K562 (cell line): ENCODE results near the gene AQP1.

Source experiments
- CBX8 ChIP-seq: fragments of 200-600 bp; sonication (generic); IDR thresholded peaks from 2 replicates; pipeline ENCODE4 v1.6.1; 2012; ENCODE audit warnings: borderline replicate concordance, mixed run types, low read depth, mild to moderate bottlenecking, moderate library complexity, mixed read lengths, low read length, control low read depth, inconsistent platforms; ENCODE audit not compliant: poor library complexity, severe bottlenecking; ENCODE audit errors: extremely low read depth
- DMBX1 ChIP-seq: fragments of 250-450 bp; sonication (Bioruptor Pico); IDR thresholded peaks from 2 replicates; pipeline ENCODE4 v1.8.0; 2022; ENCODE audit warnings: inconsistent platforms, mild to moderate bottlenecking, moderate library complexity, borderline replicate concordance
- FOS ChIP-seq: IDR thresholded peaks from 3 replicates; pipeline ENCODE4 v1.6.1; 2011; ENCODE audit not compliant: insufficient read length; ENCODE audit errors: extremely low read depth
- HNRNPL ChIP-seq: fragments of 200-400 bp; formaldehyde crosslinking; IDR thresholded peaks from 2 replicates; pipeline ENCODE4 v1.6.1; 2017; ENCODE audit warnings: low read depth, mild to moderate bottlenecking, low read length
- NFYB ChIP-seq: IDR thresholded peaks from 2 replicates; pipeline ENCODE4 v1.6.1; 2011; ENCODE audit warnings: mild to moderate bottlenecking, moderate library complexity; ENCODE audit not compliant: insufficient read length; ENCODE audit errors: extremely low read depth
- PHF8 ChIP-seq: fragments of 200-600 bp; sonication (generic); IDR thresholded peaks from 2 replicates; pipeline ENCODE4 v1.6.1; 2012; ENCODE audit warnings: mixed run types, mild to moderate bottlenecking, inconsistent platforms, low read length, moderate library complexity, borderline replicate concordance
- POLR2AphosphoS5 ChIP-seq: IDR thresholded peaks from 2 replicates; pipeline ENCODE4 v1.6.1; 2011; ENCODE audit warnings: mild to moderate bottlenecking, low read depth, low read length, moderate library complexity; ENCODE audit not compliant: control insufficient read depth, insufficient read depth
- TCF7L2 ChIP-seq: fragments of 150-350 bp; IDR thresholded peaks from 2 replicates; pipeline ENCODE4 v1.6.1; 2016; ENCODE audit warnings: low read depth, mild to moderate bottlenecking, low read length, moderate library complexity
- U2AF2 ChIP-seq: fragments of 200-400 bp; formaldehyde crosslinking; optimal IDR thresholded peaks from 2 replicates; pipeline ENCODE3; 2017; ENCODE audit warnings: low read depth, mild to moderate bottlenecking, low read length
- ZFP36 ChIP-seq: fragments of 150-350 bp; IDR thresholded peaks from 2 replicates; pipeline ENCODE4 v1.6.1; 2018; ENCODE audit warnings: low read length, low read depth; ENCODE audit not compliant: partially characterized antibody
- TF ChIP-seq, protein P1 (sequence below), 3 experiments: IDR thresholded peaks in 2 of 3; conservative IDR thresholded peaks in 1 of 3; 2 replicates each; pipeline ENCODE4 v1.5.1; 2011 to 2012; ENCODE audit warnings: low read length in 3 of 3, mild to moderate bottlenecking in 3 of 3, control low read depth in 2 of 3, improper control_type of control experiment in 1 of 3, inconsistent platforms in 1 of 3, low read depth in 1 of 3, mixed read lengths in 1 of 3, moderate library complexity in 1 of 3; ENCODE audit not compliant: insufficient read depth in 2 of 3
- TF ChIP-seq, protein P2 (sequence below): sonication (generic); formaldehyde crosslinking; IDR thresholded peaks from 2 replicates; pipeline ENCODE4 v1.8.0; 2022; ENCODE audit warnings: mild to moderate bottlenecking, missing genetic modification reagents
- TF ChIP-seq, protein P3 (sequence below): fragments of 450-650 bp; IDR thresholded peaks from 2 replicates; pipeline ENCODE4 v1.6.1; 2016

DNA sequence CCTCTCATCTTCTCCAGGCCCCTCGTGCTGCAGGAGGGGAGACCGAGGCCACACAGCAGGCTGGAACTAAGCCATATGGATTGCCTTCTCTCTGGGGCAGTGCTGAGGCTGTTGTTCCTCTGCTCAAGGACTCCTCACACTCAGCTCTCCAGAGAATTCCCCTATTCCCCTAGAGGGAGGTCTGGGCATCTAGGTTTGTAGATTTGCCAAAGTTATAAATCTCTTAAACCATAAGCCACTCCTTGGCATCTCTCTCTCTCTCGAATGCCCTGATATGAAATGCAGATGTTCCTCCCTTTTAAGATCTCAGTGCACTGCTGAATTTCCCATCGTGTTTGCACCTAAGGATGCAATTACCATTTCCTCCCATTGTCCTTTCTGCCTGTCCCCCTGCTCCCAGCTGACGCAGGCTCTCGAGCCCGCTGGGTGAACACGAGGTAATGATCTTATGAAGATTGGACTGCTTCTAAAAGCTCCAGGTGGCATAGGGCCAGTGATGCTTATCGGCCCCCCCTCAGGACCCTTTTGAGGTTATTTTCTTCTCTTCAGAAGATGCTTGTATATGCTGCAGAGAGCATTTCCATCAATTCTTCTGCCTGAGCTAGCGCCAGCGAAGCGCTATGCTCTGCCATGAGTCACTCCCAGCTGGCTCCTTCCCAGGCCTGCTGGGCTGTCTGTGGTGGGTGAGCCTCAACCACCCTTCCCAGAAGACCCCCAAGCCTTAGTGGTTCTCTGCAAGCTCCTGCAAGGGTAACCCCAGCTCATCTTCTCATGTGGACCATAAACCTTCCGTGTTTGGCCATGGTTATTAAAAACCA is 41.6 kb upstream of the AQP1 start:
- TF ChIP-seq ZFP36: no peak
- TF ChIP-seq DMBX1: no peak
- no peak for TF ChIP-seq FOS
- TF ChIP-seq PHF8: no peak
- TF ChIP-seq U2AF2: no peak
- TF ChIP-seq NFYB: no peak
- no peak for TF ChIP-seq HNRNPL
- no peak for TF ChIP-seq CBX8
- no peak for TF ChIP-seq POLR2AphosphoS5
- TF ChIP-seq, protein P1, sequence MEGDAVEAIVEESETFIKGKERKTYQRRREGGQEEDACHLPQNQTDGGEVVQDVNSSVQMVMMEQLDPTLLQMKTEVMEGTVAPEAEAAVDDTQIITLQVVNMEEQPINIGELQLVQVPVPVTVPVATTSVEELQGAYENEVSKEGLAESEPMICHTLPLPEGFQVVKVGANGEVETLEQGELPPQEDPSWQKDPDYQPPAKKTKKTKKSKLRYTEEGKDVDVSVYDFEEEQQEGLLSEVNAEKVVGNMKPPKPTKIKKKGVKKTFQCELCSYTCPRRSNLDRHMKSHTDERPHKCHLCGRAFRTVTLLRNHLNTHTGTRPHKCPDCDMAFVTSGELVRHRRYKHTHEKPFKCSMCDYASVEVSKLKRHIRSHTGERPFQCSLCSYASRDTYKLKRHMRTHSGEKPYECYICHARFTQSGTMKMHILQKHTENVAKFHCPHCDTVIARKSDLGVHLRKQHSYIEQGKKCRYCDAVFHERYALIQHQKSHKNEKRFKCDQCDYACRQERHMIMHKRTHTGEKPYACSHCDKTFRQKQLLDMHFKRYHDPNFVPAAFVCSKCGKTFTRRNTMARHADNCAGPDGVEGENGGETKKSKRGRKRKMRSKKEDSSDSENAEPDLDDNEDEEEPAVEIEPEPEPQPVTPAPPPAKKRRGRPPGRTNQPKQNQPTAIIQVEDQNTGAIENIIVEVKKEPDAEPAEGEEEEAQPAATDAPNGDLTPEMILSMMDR (IDR thresholded peaks at IDR 0.05 in 2 of 3, conservative IDR thresholded peaks at IDR 0.05 in 1 of 3; ENCODE audit: insufficient read depth in 2 of 3, low read depth in 1 of 3, low read length in 3 of 3): no peak
- TF ChIP-seq, protein P2, sequence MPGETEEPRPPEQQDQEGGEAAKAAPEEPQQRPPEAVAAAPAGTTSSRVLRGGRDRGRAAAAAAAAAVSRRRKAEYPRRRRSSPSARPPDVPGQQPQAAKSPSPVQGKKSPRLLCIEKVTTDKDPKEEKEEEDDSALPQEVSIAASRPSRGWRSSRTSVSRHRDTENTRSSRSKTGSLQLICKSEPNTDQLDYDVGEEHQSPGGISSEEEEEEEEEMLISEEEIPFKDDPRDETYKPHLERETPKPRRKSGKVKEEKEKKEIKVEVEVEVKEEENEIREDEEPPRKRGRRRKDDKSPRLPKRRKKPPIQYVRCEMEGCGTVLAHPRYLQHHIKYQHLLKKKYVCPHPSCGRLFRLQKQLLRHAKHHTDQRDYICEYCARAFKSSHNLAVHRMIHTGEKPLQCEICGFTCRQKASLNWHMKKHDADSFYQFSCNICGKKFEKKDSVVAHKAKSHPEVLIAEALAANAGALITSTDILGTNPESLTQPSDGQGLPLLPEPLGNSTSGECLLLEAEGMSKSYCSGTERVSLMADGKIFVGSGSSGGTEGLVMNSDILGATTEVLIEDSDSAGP (CRISPR knock-in tag): no peak
- TF ChIP-seq, protein P3, sequence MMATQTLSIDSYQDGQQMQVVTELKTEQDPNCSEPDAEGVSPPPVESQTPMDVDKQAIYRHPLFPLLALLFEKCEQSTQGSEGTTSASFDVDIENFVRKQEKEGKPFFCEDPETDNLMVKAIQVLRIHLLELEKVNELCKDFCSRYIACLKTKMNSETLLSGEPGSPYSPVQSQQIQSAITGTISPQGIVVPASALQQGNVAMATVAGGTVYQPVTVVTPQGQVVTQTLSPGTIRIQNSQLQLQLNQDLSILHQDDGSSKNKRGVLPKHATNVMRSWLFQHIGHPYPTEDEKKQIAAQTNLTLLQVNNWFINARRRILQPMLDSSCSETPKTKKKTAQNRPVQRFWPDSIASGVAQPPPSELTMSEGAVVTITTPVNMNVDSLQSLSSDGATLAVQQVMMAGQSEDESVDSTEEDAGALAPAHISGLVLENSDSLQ: no peak
- TF ChIP-seq TCF7L2: no peak
